Measurements from ENCODE around the gene TBC1D20. TPM values are rescaled to one million over a fixed set of nuclear protein-coding genes. Genes with fewer than 3 reads are reported as not detected.

TBC1D20 gene, protein sequence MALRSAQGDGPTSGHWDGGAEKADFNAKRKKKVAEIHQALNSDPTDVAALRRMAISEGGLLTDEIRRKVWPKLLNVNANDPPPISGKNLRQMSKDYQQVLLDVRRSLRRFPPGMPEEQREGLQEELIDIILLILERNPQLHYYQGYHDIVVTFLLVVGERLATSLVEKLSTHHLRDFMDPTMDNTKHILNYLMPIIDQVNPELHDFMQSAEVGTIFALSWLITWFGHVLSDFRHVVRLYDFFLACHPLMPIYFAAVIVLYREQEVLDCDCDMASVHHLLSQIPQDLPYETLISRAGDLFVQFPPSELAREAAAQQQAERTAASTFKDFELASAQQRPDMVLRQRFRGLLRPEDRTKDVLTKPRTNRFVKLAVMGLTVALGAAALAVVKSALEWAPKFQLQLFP
- polyA plus RNA-seq, result 9.2 and 12.6 TPM in 2 replicates

DNA sequence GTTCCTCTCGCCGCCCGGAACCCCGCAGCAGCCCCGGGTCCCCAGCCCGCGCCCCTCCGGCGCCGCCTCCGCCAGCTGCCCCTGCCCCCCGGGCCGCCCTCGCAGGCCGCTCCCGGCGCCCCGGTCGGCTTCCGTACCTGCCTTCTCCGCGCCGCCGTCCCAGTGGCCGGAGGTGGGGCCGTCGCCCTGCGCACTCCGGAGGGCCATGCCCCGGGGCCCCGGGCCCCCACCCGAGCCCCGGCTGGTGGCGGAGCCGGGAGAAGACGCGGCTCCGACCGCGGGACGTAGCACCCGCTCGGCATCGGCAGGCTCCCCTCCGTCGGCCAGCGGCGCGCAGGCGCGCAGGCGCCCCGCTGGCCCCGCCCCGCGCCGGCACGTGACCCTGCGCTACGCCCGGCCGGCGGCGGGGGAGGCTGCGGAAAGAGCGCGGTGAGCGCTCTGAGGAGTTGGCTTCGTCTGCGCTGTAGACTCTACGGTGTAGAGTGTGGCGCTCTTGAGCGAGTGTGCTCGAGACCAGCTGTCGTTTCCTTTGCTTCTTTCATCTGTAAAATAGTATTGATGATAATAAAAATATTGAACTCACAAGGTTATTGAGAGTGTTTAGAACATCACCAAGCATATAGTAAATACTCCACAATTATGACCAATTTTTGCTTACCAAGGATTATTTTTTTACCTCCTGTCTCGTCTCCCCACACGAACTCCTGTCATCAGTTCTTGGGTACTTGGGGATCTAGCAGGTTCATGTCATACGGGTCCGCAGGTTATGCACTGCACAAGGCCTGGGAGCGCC, at the start of gene TBC1D20:
Gene TBC1D20 (minus strand): TSS at position 335 of the 793 bp plus-strand sequence. CDS start 128 bp downstream, at position 207.

DNA sequence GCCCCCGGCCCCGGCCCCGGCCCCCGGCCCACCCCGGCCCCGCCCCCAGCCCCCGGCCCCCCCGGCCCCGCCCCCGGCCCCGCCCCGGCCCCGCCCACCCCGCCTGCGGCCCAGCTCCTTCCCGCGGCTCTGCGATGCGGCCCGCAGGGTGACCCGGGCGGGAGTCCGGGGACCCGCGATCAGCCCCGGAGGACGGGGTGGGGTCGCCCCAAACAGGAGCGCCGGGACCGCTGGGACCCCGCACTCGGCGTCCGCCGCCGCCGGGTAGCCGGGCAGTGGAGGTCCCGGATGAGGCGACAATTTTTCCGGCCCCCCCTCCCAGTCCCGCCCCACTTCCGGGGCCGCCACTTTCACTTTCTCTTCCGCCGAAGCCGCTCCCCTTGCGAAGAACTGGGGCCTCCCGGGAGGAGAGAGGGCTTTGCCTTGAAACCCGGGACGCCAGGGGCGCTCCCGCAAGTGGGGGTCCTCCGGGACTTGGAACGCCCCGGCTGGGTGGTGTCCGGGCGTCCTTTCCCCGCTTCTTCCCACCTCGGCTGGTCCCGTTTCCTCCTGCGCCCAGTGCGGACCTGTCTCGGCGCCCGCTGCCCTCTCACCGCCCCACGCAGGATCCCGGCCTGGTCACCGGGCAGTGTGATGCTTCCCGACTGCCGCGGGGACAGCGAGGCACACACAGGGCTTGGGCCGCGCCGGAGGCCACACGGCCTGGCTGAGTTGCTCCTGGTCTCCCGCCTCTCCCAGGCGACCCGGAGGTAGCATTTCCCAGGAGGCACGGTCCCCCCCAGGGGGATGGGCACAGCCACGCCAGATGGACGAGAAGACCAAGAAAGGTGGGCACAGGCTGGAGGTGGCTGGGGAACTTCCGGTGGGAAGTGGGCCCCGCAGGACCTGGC, 54.1 kb downstream of the TBC1D20 start, which contains the start of gene RBCK1:
Gene RBCK1 (plus strand): TSS at position 347 of the 890 bp plus-strand sequence. CDS start 459 bp downstream, at position 806.

Other genes starting within 250 kb of the TBC1D20 start
- not detected in 2 replicates for gene DEFB129, start 235.3 kb downstream of the TBC1D20 start, polyA plus RNA-seq
- gene DEFB132, start 204.8 kb downstream of the TBC1D20 start, polyA plus RNA-seq, result not detected in 2 replicates
- gene C20orf96, start 171.8 kb downstream of the TBC1D20 start, polyA plus RNA-seq, result 8.5 and 9.2 TPM in 2 replicates
- 0.94 and 1.8 TPM in 2 replicates for gene ZCCHC3, start 165.0 kb downstream of the TBC1D20 start, polyA plus RNA-seq
- 0.24 and 0.98 TPM in 2 replicates for gene SOX12, start 137.0 kb downstream of the TBC1D20 start, polyA plus RNA-seq
- gene NRSN2, start 115.4 kb downstream of the TBC1D20 start, polyA plus RNA-seq, result 97.1 and 111 TPM in 2 replicates
- gene TRIB3, start 81.8 kb downstream of the TBC1D20 start, polyA plus RNA-seq, result 2.4 TPM in 1 of 2 replicates, not detected in the other
- gene RBCK1, start 54.2 kb downstream of the TBC1D20 start, polyA plus RNA-seq, result 7.3 and 9.6 TPM in 2 replicates
- 127 and 135 TPM in 2 replicates for gene CSNK2A1, start 81.3 kb upstream of the TBC1D20 start, polyA plus RNA-seq
- not detected in 2 replicates for gene TCF15, start 147.8 kb upstream of the TBC1D20 start, polyA plus RNA-seq
- 13.0 and 14.5 TPM in 2 replicates for gene SRXN1, start 190.7 kb upstream of the TBC1D20 start, polyA plus RNA-seq
- gene SCRT2, start 213.3 kb upstream of the TBC1D20 start, polyA plus RNA-seq, result 0.36 TPM in 1 of 2 replicates, not detected in the other